HG03457 (cell line): ENCODE measurements around the gene SMS.

Experiments used
- ATAC-seq: cut with Tn5 transposase; IDR thresholded peaks from one replicate; pipeline ENCODE4 v1.9.1; 2021; ENCODE audit warnings: moderate number of reproducible peaks; ENCODE audit not compliant: unreplicated experiment

SMS gene

DNA sequence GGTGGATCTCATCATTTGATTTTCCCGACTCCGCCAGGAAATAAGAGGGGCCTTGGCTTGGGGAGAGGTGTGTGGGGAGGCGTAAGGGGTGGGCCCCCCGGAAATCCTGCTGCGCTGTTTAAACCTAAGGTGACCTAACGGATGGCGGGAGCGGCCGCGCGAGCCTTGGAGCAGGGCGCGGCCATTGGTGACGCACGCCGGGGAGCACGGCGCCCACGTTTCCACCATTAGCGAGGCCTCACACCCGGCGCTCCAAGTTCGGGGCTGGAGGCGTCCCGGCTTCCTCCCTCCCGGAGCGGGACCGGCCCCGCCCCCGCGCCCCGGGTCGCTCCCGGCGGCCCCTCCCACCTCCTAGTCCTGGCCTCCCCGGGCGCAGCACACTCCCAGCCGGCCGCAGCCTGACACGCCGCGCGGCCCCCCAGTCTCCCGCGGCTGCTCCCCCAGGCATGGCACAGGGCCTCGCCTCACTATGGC, at the start of gene SMS:
SMS (plus strand) TSS at position 354 of the 474 bp plus-strand sequence; CDS start at position 470, 116 bp downstream.
- peak; percentile 64 for ATAC-seq

DNA sequence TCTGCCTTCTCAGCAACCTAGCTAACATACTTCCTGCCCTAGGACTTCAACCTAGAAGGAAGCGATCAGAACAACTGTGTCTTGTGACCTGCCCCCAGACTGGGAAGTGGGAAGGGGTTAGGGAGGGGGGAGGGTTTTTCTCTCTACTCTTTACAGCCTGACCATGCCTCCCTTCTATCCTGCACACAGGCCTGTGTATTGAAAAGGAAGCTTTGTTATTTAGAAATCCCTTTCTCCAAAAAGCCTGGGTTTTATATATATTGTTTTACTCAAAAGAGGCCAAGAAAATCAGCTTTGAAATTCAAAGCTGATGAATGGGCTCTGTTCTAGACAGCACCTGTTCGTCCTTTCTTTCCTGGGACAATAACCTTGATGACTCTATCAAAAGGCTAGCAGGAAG, 35.2 kb upstream of the SMS start:
- no peak for ATAC-seq

DNA sequence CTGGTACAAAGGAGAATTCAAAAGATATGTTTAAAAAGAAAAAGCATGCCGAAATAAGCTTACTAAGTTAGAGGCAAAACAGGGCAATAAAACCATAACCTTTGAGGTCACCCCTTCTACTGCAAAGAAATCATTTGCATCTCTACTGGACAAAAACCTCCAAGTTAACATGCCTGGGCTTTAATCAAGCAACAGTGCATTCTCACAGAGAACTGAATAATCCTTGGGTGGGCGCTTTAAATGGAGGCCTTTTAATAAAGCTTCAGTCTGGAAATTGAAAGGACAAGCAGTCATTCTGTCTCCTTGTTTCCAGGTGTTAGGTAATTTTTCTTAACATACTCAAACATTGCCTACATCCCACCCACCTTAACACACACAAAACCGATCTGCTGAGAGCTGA, 34.6 kb upstream of the SMS start:
- no peak for ATAC-seq

DNA sequence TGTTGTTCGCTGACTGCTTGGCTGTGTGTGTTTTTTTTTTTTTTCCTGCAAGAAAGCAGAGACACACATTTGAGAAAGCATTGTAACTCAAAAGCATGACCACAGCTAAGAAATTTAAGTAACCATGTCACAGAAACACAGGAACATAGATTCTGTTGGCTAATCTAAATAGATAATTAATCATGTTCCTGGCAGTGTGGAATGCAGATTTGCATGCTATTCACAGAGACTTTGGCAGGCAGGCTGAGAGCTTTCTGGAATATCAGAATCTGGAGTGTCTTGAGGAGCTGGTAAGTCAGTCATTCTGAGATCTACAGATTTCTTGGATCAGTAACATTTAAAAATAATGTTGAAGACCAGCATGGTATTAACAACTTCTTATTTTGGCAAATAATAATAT, 33.2 kb upstream of the SMS start:
- no peak for ATAC-seq

DNA sequence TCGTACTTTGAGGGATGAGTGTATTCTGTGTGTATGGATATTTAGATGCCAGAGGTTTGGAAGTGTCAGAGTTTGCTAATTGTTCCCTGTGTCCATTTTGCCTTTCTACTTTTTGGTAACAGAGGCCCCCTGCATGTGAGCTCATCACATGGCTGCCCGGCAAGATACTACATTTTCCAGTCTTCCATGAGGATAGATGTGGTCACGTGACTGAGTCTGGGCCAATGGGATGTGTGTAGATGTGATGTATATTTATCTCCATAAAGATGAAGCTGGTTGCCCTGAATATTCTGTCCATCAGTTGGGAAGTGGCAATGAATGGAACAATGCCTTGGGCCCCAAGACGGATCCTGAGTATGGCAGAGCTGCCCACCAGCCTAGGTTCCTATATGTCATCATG, 29.0 kb upstream of the SMS start:
- ATAC-seq, result no peak

DNA sequence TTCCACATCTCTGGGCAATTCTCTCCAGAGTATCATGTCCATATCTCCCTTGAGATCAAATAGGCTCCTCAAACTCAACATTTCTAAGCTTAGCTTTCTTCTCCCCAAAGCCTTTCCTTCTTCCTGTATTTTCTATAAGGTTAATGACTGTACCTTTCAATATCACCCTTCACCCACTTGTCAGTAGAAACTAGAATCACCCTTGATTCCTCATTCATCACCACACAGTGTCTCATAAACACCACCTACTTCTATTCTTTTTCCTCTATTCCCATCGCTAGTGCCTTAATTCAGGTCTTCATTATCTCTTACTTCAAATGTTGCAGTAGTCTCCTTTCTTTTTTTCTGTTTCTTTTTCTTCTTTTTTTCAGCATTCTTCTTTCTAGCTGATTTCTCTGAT, 28.3 kb upstream of the SMS start:
- no peak for ATAC-seq

DNA sequence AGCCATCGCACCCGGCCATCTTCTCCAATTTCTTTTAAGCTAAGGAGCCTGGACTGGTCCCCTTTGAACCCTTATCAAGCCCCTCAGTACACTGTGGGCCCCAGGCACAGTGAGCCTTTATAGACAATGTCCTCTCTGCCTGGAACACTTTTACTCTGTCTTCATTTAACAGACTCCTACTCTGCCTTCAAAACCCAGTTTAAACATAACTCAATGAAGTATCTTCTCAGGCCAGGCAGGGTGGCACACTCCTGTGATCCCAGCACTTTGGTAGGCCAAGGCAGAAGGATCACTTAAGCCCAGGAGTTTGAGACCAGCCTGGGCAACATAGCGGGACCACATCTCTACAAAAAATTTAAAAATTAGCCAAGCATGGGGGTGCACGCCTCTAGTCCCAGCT, 27.5 kb upstream of the SMS start:
- ATAC-seq, result no peak

DNA sequence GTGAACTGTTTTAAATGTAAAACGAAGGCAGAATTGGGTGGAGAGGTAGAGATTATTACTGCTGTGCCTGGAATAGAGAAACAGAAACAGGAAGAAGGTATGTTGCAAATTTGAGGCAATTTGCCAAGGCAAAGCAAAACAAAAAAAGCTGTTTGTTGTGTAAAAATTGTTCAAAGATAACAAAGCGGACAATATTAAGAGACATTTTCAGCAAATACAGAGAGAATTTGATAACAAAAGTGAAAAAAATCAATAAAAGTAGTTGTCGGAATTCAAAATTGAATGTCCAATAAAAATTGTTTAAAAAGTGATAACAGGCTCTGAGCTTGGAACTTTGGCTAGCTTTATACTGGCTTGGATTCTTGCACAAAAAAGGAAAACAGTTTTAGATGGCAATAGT, 14.4 kb upstream of the SMS start:
- no peak for ATAC-seq

DNA sequence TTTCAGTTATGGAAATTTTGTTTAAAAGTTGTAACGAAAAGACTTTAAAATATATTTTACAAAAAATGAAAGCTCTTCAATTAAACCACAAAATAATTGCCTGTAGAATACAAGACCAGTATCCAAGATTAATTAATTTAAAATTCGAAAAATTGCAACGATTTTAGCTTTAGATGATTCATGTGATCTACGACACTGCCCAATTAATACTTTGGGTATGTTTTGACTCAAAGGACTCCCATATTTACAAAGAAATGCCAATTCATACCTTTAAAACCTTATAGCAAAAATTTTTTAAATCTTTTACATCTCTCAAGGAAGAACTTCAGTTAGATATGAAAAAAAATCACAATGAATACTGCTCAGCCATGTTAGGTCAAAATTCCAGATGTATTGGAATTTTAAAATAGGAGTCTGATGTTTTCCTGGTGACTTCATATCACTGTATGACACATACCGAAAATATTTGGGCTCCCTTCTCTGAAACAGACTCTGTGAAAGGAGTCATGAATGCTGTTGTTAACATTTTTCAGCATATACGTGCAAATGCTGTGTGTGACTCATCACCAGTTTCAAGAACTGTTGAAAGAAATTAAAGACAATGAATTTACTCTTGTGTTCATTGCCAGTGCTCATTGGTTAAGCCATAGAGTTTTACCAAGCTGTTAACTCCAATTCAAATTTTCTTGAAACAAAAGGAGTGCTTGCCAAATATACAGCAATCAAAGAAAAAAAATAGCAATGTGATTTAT, 13.8 kb upstream of the SMS start:
- no peak for ATAC-seq

DNA sequence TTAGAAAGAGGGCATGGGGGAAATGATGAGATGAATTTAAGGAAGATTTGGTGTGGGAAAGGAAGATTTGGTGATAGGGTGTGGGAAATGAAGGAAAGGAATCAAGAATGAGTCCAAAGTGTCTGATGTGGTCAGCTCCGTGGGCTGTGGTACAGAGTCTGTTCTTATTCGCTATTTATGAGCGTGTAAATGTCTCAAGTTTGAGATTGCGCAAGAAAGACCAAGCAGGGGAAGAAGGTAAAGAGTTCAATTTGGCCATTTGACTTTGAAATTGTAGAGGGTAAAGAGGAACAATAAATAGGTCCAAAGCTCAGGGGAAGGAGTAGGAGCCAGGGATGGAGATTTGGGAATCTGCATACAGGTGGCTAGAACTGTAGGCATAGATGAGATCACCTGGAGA, 11.3 kb upstream of the SMS start:
- no peak for ATAC-seq

DNA sequence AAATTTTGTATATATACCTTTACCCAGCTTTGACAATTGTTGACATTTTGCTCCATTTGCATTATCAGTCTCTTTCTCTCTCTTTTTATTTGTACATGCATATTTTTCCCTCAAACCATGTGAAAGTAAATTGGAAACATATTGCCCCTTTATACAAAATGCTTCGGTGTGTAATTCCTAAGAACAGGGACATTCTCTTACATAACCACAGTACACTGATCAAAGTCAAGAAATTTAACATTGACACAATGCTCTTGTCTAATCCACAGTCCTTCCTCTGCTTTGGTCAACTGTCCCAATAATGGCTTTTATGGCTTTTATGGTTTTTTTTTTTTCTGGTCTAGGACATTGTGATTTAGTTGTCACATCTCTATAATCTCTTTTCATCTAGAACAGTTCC, 9.5 kb upstream of the SMS start:
- no peak for ATAC-seq

DNA sequence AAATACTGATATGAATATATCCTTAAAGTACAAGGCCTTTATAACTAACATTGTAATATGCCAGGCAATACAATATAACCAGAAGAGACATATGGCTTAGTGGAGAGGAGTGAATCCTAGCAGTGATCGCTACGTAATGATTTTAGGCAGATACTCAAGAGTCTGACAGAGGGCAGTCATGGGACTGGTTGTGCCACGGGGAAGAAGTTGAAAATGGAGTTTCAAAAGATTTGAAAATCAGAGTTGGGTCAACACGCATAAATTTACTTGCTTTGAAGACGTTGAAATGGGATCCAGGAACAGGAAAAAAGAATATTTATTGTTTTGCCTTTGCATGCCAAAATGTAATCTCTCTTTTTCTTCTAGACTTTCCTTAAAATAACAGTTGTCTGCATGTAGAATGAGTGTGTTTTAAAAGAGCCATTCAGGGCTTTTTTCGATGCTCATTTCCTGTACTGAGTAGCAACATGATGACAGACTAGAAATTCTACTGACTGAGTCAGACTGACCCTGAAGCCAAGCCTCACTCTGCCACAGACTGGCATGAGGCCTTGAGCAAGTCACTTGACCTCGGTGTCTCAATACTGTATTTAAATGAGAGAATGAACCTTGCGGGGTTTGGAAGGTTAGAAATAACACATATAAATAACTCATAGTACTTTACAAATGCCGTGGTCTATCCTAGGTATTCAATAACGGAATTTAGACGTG, 8.1 kb upstream of the SMS start:
- ATAC-seq, result no peak

DNA sequence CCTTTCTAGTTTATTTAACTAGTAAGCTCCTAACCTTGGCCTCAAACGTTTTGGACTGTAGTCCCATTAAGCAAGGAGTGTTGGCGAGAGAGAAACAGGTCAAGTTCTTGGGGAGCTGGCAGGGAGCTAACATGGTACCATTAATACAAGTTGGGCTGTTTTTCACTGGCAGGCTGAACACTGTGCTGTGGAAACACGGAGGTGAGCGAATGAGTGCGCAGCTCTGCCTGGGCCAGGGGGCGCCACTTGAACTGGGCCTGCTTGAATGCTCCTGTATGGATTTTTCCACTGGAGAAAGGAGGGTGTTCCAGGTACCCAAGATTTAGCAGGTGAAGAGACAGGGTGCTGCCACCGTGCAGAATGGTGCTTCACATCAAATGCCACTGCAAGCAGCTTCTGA, 7.4 kb upstream of the SMS start:
- ATAC-seq, result no peak

DNA sequence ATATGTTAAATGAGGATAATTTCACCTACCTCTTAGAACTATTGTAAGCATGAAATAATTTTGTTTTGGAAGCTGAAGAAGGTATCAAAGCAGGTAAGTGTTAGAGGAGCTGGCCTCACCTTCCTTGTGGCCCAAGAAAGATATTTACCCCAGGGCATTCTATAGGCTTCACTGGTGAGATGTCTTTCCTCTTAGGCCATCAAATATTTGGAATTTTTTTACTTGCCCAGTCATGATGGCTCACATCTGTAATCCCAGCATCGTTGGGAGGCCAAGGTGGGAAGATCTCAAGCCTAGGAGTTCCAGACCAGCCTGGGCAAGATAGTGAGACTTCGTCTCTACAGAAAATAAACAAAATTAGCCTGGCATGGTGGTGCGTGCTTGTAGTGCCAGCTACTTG, 6.1 kb upstream of the SMS start:
- ATAC-seq, result no peak

DNA sequence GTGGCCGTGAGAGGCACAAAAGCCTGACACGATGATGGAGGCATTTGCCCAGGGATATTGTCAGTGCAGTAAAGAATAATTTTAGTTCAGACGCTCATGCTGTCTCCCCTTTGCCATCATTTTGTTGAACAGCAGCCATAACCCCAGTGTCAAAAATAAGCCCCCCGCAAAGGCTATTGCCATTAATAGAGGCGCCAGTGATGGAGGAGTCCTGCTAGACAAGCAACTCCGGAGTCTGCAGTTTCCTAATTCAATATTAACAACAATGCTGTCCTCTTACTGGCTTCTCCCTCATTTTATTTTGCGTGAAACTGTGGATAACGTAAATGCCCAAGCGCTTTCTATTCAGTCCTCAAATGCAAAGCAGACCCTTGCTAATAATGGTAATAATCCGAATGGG, 603 bp upstream of the SMS start:
- ATAC-seq, result no peak

DNA sequence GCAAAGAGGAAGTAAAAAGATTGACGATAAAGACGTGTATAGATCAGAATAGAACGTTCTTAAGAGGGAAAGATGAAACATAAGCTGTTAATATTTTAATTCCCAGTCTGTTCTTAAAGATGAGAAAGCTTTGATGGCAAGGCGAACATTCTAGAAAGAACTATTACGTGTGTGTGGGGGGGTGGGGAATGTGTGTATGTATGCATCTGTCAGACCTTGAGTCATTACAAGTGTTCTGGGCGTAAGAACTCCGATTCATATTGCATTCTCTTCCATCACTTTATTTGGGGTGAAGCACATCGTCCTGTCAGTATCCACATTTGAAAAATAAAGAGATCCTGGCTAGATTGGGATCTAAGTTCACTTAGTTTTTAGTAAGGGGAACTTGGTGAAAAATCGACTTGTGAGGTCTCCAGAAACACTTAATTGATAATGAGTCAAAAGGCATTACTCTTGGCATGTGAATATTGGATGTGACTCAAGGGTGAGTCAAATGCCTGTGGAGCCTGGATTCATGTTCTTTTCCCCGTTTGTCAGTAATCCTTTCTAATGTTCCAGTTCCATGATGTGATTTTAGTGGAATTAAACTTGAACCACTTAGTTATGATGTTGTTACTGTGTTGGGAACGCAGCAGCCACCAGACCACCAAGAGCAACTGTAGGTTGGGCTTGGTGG, 3.1 kb downstream of the SMS start:
- ATAC-seq, result no peak

DNA sequence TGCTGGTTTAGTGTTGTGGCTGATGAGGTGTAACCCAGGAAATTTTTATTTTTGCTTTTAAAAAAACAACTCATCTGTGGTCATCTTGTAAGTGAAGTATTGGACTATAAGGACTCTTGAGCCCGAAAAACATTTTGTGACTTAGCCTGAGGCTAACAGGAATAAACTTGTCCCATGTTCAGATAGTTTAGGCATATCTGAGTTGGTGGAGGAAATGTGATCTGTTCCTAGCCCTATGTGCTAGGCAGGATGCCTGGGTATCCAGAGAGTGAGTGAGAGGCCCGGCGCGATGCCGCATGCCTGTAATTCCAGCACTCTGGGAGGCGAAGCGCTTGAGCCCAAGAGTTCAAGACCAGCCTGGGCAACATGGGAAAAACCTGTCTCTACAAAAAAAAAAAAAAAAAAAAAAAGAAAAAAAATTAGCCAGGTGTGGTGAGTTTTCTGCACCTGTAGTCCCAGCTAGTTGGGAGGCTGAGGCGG, 3.7 kb downstream of the SMS start:
- ATAC-seq, result no peak

DNA sequence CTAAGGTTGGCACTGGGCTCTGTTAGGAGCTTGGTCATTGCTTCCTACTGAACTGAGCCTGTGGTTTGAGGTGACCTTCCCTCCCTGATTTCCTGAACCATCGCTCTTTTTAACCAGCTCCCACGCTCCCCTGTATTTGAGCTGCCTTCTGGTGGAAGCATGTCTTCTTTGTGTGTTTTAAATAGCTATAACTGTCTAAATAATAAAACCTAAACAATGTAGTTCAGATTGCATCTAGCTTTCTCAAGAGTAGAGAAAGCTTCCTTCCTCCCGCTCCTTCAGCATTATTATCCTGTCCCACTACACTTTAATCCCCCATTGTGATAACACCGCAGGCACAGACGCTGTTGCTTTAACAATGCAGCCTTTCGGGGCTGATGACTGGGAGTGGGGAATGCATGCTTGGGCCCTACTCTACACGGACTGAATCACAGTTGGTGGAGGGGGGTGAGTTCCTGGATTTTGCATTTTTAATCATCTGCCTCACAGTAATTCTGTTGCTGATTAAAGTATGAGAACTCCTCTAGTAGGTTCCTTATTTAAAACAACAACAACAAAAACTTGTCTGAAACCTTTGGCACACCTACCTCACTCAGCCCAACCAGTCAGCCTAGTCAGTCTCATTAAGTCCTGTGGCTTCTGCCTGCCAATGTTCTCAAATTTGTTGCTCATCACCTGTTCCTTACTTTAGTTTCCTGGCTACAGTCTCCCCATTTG, 6.6 kb downstream of the SMS start:
- no peak for ATAC-seq

DNA sequence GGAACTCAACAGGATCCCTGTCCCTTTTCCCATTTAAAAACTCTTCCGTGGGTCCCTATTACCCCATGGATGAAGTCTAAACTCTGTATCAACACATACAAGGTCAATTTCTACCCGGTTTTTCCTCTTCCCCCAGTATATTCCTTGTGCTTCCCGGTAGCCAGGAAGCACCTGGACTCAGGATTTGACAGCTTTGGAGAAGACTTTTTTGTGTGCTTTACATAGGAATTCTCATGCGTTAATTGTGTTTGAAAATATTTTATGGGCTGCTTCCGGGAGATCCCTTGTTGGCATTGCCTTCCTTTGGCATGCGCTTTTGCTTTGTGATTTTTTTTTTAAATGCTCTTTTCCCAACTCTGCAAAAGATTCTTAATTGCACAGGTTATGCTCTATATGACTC, 7.2 kb downstream of the SMS start:
- ATAC-seq, result no peak

DNA sequence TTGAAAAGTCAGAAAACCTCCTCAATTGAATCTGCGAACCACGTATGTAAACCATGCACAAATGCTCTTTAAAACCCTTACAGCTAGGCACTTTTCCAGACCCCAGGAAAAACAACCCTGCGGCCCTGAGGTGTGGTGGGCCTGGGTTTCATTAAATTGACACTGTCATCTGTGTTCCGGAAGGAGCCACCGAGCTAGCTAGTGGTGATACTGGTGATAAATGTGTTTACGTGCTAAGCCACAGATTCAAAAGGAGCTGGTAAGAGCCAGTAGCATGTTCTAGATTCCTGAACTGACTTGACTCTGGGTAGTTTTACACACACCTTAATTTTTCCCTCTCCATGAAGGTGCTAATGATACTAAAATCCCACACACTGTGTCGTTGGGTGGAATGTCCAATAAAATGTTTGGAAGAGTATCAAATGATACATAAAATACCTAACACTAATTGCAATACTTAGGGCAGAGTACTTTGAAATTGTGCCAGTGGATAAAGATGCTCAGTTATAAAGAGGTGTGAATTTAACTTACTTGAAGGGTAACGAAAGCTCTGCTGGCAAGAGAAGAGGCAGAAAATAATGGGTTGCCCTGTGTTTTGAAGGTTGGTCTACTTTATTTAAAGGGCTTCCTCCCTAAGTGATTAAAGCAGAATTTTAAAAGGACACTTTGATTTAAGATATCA, 8.5 kb downstream of the SMS start:
- ATAC-seq, result no peak

DNA sequence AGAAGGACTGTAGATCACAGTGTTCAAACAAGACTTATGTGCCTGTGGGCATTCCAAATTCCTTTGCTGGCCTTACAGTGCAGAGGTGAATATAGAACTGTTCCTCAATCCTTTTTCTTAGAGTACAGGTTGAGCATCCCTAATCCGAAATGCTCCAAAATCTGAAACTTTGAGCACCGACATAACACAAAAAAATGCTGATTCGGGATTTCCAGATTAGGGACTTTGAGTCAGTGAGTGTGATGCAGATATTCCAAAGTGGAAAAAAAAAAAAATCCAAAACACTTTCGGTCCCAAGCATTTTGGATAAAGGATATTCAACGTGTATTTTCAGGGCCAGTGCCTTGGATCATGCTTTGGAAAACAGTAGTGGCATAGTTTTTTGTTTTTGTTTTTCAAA, 9.2 kb downstream of the SMS start:
- no peak for ATAC-seq
